T-helper 2 cell treated with Interferon-gamma antibody and Interleukin-4, amounts not matched to agents 100 ng/mL and 5 ng/mL, for 36 hours (primary cell): ENCODE measurements around the gene SDR39U1. TPM values are rescaled to one million over a fixed set of nuclear protein-coding genes. Genes with fewer than 3 reads are reported as not detected.

Experiments
- intact Hi-C: fragments of 100-400 bp; cut with micrococcal nuclease; formaldehyde crosslinking; loops from one replicate; pipeline ENCODE4 v1.15.1; 2023
- total RNA-seq: library from RNA; stranded (reverse); gene quantifications from 2 replicates; pipeline ENCODE4 v1.2.3, GENCODE V29; 2022

SDR39U1 gene
- total RNA-seq, 1 donor from 2014 or later = 48.2 TPM

- intact Hi-C loops = no loop called here
These were observed 27.7 kb downstream of the SDR39U1 start for GRCh38 chr14:24414732-24415420.

- intact Hi-C loops = no loop called here
These were observed 28.5 kb downstream of the SDR39U1 start for GRCh38 chr14:24414077-24414476.

GRCh38 chr14:24411443-24412389, 30.9 kb downstream of the SDR39U1 start:
- intact Hi-C loops = no loop called here

- intact Hi-C loops = no loop called here
These were observed 32.6 kb downstream of the SDR39U1 start for GRCh38 chr14:24409956-24410355.

GRCh38 chr14:24409192-24409591, 33.4 kb downstream of the SDR39U1 start:
- intact Hi-C loops = no loop called here

GRCh38 chr14:24408764-24409163, 33.8 kb downstream of the SDR39U1 start:
- intact Hi-C loops = no loop called here

GRCh38 chr14:24407608-24408325, 34.8 kb downstream of the SDR39U1 start:
- intact Hi-C loops = no loop called here

GRCh38 chr14:24406416-24406815, 36.2 kb downstream of the SDR39U1 start:
- intact Hi-C loops = no loop called here

- intact Hi-C loops = no loop called here
These were observed 37.8 kb downstream of the SDR39U1 start for GRCh38 chr14:24404814-24405213.

- intact Hi-C loops = no loop called here
These were observed 39.1 kb downstream of the SDR39U1 start for GRCh38 chr14:24403294-24403998.

GRCh38 chr14:24401810-24402702, 40.5 kb downstream of the SDR39U1 start:
- intact Hi-C loops = no loop called here

GRCh38 chr14:24399999-24400718, 42.4 kb downstream of the SDR39U1 start:
- intact Hi-C loops = no loop called here

GRCh38 chr14:24399447-24399822, 43.1 kb downstream of the SDR39U1 start:
- intact Hi-C loops = no loop called here

- intact Hi-C loops = no loop called here
These were observed 43.7 kb downstream of the SDR39U1 start, which contains the start of gene NYNRIN for GRCh38 chr14:24398653-24399446. NYNRIN (plus strand) TSS chr14:24399003; CDS start chr14:24399247, 244 bp downstream.

GRCh38 chr14:24398293-24398652, 44.3 kb downstream of the SDR39U1 start:
- intact Hi-C loops = no loop called here

- intact Hi-C loops = no loop called here
These were observed 44.8 kb downstream of the SDR39U1 start for GRCh38 chr14:24397639-24398292.

GRCh38 chr14:24395609-24396582, 46.7 kb downstream of the SDR39U1 start:
- intact Hi-C loops = no loop called here
